NB4 (cell line): Measurements from ENCODE around the gene ACAA2.

ENCODE experiments used
- MYC ChIP-seq: IDR thresholded peaks from 2 replicates; pipeline ENCODE4 v1.6.1; 2011; ENCODE audit warnings: low read depth, low read length
- TF ChIP-seq, protein P1 (sequence below): IDR thresholded peaks from one replicate; pipeline ENCODE4 v1.5.1; 2012; ENCODE audit warnings: low read depth, low read length
- TF ChIP-seq, protein P2 (sequence below): IDR thresholded peaks from 2 replicates; pipeline ENCODE4 v1.6.1; 2011; ENCODE audit warnings: low read depth, low read length

DNA sequence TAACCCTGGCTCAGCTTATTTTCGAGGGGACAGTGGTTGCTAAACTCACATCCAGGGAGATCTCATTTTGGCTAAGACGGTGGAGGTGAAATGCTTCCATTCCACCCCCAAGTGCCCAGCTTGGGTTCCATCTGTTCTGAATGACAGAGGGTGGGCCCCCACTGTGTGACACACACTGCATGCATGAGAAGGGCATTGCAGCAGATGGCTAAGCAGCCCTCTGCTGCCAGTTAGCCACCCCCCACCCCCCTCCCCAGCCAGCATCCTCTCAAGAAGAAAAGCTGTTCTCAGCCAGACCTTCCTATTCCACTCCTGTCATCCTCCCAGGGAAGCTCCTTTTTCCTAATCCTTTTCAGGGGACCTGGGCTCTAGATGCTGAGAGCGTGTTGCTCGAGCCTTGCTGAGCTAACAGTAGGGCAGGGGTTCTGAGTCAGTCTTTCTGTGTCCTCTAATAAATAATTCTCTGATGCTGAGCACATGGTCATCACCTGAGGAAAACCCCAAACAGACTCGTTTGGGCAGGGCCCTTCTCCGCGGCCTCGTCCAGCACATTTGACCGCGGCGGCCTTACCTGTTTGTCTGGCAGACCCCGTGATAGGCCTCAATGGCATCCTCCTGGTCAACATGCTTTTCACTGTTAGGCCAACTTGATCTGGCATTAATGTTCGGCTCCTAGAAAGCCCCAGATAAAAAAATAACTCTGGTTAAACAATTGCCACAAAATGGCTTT lies 49.5 kb upstream of the ACAA2 start:
- TF ChIP-seq, protein P1, sequence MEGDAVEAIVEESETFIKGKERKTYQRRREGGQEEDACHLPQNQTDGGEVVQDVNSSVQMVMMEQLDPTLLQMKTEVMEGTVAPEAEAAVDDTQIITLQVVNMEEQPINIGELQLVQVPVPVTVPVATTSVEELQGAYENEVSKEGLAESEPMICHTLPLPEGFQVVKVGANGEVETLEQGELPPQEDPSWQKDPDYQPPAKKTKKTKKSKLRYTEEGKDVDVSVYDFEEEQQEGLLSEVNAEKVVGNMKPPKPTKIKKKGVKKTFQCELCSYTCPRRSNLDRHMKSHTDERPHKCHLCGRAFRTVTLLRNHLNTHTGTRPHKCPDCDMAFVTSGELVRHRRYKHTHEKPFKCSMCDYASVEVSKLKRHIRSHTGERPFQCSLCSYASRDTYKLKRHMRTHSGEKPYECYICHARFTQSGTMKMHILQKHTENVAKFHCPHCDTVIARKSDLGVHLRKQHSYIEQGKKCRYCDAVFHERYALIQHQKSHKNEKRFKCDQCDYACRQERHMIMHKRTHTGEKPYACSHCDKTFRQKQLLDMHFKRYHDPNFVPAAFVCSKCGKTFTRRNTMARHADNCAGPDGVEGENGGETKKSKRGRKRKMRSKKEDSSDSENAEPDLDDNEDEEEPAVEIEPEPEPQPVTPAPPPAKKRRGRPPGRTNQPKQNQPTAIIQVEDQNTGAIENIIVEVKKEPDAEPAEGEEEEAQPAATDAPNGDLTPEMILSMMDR, result no peak
- no peak for TF ChIP-seq MYC
- TF ChIP-seq, protein P2, sequence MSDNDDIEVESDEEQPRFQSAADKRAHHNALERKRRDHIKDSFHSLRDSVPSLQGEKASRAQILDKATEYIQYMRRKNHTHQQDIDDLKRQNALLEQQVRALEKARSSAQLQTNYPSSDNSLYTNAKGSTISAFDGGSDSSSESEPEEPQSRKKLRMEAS, result no peak
